Hepatic stellate cell (primary cell): ENCODE data around the gene CLEC3B.

Experiments
- DNase-seq: peaks from one replicate; pipeline ENCODE4 v3.0.0; 2011; ENCODE audit warnings: low spot score

CLEC3B gene

DNA sequence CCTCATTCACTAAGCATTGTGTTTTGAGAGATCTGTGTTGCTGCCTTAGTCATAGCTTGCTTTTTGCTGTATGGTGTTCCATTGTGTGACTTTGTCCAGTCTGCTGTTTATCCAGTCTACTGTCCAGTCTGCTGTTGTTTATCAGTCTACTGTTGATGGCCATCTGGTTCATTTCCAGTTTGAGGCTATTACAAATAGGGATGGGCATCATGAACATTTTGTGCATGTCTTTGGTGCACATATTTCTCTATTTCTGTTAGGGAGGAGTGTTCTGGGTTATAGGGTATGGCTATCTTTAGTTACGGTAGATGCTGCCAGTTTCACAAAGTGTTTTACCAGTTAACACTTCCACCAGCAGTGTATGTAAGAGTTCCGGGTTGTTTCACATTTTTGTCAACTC lies 22.2 kb upstream of the CLEC3B start:
- no peak for DNase-seq

DNA sequence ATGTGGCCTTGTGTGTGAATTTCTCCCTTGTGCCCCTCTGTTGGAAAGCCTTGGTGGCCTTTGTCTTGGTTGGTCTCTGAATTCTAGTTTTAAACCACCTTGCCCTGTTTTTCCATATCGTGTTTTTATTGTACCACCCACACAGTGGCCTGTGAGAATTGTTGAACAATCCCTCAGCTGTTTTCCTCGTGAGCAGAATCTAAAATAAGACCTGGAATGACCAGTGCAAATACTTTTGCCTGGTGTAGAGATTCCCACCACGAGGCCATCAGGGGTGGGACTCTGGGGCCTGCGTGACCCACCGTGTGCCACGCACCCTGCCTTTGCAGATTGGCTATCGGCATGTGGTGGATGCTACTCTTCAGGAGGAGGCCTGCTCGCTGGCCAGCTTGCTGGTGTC lies 19.0 kb upstream of the CLEC3B start:
- no peak for DNase-seq

DNA sequence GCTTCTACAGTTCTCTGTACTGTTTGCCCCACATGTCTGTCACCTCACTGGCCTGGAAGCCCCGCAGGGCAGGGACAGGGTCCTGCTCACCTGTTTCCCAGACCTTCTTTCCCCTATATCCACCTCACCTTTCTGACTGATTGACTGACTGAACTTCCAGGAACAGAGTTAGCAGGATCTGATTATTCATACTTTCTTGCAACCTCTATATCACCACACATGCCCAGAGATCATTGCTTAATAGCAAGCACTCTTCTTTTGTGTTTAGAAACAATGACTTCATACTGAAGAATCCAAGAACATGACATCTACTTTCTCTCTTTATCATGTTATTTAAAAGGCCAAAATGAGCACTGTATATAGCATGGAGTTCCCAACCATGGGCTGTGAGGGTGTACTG lies 18.0 kb upstream of the CLEC3B start:
- peak; percentile 44 for DNase-seq

DNA sequence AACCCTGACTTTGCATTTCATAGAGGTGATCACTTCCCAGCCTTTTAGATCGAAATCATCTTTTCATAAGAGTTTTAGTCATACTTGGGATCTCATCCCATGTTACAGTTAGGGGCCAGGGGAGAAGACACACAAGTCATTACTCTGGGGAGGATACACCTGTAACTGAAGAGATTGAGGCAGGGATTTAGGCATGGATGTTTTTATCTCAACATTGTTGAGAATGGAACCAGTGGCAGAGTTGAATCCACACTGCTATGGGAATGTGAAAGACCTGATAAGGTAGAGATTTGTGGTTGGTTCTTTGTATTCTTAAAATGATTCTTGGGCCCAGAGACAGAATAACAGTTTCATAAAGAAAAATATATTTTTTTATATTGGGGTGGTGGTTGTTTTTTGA lies 16.2 kb upstream of the CLEC3B start:
- no peak for DNase-seq

DNA sequence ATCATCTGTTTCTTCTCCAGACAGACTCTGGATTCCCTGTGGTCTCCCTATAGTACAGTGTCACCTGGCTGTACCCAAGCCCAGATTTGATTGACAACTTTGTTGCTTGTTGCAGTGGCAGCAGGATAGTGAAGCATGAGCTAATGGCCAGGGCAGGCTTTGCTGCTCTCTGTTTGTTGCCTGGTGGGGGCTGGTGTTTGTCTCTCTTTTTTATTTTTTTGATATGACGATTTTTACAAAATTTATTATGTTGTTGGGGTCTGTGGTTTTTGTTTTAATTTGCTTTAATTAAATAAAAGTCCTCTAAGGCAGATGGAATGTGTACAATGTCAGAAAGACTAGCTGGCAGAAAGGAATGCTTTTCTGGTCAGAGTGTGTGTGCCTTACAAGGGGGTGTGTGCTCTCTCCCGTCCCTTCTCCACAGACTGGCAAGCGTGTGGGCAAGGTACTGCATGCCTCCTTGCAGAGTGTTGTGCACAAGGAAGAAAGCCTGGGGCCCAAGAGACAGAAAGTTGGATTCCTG lies 15.2 kb upstream of the CLEC3B start:
- DNase-seq, result peak; percentile 67

DNA sequence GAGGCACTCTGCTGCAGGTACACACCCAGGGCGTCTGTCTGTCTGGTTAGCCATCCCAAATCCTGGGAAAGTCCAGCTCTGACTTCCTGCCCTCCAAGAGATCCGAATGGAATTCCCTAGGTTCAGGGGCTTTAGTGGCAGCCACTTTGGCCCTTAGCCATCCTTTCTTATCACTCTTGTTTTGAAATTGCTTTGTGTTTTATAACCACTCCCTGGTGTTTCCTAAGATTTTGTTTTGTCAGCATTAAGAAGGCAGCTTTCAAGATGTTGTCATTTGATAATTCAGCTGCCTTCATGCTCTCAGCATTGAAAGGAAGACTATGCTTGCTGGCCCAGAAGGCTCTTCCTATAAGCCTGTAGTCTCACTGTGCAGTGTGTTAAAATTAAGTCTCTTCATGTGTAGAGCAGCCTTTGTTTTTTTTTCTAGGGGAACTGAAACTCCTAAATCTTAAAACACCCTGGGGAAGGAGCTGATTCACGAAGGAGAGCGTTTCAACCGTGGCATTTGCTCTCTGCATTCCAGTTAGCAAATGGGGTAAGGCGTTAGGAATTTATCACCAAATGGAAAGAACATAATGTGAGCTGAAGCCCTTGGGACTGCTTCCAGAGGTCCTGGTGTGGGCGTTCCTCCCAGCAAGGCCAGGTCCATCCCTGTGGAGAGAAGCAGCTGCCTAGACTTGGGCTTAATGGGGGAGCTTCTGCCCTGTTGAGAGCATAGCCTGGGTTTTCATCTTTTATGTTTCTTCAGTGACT lies 14.2 kb upstream of the CLEC3B start:
- peak; percentile 88 for DNase-seq

DNA sequence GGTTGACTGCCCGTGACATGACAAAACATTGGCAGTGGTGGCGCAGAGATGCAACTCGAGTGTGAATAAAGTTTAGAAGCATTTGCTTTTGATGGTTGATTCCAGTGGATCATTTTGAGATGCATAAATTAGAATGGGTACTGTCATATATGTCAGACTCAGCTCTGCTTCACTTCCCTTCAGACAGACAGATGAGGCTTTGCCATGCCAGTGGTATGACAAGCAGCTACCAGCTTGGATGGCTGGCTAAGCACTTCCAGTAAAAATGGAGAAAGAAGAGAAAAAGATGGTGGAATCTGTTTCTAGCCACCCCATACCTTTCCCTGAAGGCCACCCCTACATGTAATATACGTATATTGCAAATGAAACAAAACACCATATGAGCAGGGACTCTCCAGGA lies 13.5 kb upstream of the CLEC3B start:
- no peak for DNase-seq

DNA sequence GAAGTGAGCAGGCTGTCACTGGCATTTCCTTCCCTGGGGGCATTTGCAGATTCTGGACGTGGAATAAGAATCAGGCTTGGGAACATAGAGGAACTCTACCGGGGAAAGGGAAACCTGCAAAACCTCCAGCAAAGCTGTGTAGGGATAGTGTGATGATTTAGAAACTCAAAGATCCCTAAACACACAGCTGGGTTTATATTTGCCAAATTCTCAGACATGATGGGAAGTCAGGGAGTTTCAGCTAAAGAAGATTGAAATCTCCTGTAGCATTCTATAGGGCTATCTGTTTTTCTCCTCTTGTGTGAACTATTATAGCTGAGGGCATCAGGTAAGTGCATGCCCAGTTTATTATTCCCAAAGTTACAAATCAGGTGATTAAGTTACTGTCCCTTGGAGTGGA lies 9.2 kb upstream of the CLEC3B start:
- DNase-seq, result no peak

DNA sequence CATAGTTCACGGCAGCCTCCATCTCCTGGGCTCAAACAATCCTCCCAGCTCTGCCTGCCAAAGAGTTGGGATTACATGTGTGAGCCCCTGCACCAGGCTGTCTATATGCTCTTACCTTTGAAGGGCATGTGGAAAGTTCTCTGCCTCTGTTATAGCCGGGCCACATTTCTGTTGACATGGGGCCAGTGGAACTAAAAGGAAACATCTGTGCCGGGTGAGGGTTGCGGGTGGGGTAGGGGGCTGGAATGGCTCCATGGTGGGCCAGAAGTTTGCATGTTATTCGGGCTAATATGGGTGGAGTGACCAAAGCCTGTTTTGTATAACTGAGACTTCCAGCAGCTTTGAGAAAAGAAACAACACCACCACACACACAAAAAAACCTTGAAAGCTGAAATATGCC lies 8.3 kb upstream of the CLEC3B start:
- no peak for DNase-seq

DNA sequence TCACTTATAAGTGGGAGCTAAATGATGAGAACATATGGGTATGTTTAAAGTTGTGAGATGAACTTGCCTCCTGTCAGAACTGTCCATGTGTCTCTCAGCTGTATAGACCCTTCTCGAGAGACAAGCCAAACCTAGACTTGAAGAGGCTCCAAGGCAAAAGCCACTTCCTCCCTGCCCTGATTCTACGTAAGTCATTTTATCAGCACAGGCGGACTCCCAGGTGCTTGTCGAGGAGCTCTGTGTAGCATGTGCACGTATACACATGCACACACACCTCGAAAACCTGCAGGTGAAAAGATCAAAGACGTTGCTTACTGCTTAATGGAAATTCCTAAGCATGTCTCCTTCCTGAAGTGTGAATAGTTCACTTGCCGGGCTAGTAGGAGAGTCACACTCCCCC lies 5.6 kb upstream of the CLEC3B start:
- DNase-seq, result no peak

DNA sequence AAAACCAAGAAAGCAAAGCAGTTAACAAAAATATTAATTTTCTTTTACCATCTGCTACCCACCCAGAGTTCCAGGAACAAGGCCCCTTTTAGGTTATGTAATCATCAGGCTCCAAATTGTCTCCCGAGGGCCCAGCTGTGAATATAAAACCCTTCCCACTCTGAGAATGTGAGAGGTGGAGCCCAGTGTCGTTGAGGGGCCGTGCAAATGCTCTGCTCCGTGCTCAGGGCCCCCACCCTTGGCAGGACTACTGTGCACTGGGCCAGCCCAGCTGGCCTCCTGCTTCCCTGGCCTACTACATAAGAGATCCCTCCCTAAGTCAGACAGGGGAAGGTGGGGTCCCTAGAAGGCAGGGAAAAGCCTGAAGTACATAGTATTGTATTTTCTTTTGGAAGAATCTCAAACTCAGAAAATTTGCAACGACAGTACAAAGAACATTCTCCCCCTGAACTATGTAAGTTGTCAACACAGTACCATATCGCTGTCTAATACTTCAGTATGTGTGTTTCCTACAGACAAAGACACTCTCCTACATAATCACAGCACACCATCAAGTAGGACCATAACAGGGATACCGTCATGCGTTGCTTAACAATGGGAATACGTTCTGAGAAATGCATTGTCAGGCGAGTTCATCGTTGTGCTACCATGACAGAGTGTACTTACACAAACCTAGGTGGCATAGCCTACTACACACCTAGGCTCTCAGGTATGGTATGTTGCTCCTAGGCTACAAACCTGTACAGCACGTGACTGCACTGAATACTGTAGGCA lies 4.4 kb upstream of the CLEC3B start:
- no peak for DNase-seq

DNA sequence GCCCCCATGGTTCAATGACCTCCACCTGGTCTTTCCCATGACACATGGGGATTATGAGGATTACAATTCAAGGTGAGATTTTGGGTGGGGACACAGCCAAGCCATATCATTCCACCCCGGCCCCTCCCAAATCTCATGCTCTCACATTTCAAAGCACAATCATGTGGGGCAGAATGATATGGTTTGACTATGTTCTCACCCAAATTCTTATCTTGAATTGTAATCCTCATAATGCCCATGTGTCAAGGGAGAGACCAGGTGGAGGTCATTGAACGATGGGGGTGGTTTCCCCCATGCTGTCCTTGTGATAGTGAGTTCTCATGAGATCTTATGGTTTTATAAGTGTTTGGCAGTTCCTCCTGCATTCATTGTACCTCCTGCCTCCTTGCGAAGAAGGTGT lies 2.4 kb upstream of the CLEC3B start:
- no peak for DNase-seq

DNA sequence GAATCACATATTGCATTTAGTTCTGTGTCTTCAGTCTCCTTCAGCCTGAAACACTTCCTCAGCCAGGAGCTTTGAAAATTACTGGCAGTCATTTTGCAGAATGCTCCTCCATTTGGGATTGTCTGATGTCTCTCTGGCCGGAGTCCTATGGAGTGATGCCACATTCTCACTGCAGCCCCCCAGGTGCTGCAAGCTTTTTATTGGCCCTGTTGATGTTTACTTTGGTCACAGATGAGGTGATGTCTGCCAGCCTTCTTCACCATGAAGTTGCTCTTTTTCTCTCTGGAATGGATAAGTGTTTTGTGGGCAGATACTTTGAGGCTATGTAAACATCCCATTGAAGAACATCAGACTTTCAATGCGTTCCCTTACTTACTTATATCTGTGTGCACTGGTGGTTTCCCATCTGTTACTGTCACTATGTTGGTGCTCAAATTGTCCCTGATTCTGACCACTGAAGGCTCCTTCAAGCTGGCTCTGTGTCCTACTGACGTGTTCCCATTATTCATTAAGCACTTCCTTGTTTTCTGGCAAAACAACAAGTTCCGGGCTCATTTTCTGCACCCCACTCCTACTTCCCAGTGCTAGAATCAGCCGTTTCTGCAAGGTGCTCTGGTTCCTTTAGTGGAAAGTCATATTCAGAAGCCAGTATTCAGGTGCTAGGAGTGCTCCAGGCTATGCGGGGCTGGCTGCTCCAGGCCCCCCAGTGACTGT lies 1.4 kb upstream of the CLEC3B start:
- no peak for DNase-seq

DNA sequence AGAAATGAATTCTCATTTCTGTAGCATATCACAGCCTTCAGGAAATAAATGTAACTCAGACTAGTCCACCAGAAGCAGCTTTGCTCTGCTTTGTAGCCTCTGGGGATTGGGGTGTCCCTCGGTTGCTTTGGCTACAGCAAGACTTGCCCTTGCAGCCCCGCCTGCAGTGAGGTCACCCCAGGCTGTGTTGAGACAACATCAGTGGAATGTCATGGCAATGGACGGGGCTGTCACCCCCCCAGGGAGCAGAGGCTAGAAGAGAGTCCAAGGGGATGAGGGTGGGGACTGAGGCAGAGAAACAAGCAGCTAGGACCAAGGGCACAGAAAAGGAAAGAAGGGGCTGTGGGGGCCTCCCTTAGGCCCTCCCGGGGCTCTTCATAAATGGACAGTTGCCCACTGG lies 854 bp downstream of the CLEC3B start:
- DNase-seq, result peak; percentile 90

DNA sequence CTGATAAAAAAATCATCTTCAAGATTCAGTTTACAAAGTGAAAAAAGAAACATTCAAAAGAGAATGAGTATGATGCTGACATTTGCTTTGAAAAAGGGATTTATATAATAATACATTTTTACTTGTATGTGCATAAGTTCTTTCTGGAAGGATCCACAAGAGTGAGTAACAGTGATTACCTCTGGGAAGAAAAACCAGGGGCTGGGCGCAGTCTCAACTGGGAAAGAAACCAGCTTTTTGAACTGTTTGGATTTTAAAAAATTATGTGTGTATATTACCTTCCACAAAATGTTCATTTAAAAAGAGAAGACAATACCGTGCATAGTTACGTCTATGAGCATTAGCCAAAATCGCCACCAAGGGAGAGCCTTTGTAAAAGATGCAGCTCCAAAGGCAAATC lies 1.3 kb downstream of the CLEC3B start:
- no peak for DNase-seq

DNA sequence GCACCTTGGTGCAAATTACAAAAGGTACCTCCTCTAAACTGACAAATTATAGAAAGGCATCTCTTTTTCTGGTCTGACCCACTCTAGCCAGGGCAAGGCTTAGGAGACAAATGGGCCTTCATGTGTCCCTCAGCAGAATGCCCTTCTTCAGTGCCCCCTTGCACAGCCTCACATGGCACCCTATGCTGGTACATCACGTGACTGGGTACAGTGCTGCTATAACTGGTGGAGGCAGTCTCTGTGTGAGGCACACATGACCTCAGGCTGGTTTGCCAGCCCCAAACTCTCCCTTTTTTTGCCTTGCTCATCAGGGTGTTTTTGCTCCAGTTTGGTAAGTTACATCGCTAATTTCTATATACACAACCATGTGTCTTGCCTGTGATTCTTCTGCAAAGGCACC lies 3.1 kb downstream of the CLEC3B start:
- no peak for DNase-seq

DNA sequence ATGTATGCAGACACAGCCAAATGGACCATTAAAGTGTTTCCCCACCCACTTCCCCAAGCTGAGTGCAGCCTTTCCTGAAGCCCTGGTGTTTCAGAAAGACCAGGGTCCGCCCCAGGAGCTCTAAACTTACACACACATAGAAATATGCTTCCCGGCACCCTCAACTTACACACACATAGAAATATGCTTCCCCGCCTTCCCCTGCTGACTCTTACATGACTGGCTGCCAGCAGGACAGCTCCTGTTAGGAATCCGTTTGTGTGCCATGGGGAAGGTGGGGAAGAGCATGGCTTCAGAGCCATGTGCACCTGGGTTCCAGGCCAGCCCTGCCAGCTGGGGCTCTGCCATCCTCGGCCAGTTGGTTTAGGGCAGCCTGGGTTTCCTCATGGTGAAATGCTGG lies 3.6 kb downstream of the CLEC3B start:
- peak; percentile 37 for DNase-seq

DNA sequence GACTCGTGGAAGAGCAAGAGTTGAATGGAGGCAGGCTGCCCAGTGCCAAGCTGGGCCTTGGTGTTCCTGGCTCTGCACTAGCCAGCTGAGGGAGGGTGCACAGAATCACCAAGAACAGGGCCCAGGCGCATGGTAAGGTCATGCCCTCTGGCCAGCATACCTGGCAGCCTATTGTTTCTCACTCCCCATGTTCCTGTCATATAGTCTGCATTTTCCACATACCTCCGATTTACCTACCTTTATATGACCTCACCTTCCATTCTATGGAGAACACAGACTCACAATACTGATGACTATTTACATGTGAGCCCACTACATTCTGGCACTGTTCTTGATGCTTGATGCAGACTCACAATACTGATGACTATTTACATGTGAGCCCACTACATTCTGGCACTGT lies 5.4 kb downstream of the CLEC3B start:
- DNase-seq, result no peak

DNA sequence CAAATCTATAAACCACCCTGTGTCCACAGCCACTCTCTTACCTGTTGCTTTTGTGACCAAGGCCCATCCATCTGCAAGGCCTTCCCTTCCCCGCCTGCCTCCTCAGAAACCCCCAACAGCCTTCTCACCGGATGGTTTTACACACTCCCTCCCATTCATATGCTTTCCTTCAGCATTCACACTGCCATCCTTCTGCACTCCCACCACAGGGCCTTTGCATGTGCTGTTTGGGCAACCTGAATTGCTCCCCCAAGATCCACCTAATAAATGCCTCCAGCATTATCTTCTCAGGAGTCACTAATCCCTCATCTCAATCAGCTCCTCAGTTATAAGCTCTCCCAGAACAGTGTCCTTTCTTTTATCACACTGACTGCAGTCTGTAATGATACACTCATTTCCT lies 6.0 kb downstream of the CLEC3B start:
- DNase-seq, result no peak

DNA sequence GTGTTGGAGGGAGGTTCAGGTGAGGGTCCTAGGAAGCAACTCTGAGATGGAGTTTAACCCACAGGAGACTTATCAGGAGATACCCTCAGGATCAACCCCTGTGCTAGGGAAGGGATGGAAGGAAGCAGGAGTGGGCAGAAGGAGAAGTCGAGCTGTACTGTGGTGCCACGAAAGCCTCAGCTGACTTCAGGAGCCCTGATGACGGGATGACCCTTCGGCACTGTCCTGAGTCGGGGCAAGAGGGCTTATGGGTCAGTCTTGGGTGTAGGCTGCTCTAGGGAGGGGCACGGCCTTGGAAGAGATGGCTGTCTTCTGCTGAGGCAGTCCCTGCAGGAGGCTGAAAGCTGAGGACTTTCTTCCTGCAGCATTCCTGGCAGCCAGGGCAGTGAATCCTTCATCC lies 7.7 kb downstream of the CLEC3B start:
- DNase-seq, result no peak

DNA sequence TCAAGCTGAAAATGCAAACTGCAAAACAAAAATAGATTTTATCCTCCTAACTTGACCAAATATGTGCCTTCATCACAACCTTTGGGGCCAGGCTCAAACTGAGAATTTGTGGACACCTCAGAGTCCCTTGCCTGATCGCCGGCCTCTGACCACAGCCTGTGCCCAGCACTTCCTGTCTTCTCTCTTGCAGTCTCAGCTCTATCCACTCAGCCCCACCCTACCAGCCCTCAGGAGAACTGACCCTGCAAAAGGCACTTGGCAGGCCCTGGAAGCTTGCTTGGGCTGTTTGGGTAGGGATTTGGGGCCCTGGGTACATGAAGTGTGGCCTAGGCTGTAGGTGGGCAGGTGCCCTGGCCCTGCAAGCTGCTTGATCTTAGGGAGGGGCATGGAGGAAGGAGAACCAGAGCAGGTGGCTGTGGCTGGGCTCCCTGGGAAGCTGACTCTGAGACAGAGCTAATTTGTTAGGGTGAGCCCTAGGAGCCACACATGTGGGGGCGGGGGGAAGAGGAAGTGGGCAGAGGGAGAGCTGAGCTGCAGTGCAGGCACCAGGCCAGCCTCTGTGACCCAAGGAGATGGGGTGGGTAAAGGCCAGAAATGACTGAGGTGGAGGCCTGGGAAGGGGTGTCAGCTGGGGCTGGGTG lies 8.6 kb downstream of the CLEC3B start:
- no peak for DNase-seq
